Urothelium cell line (cell line): ENCODE results near the gene CDH4.

Experiments used
- DNase-seq: peaks from one replicate; pipeline ENCODE4 v3.0.0; 2011; ENCODE audit warnings: low spot score, mixed read lengths
- FAIRE-seq: peaks from 2 replicates; lab custom pipeline; 2011; peaks lifted over from hg19 to GRCh38; lab: Jason Lieb, UNC

The CDH4 gene

GRCh38 chr20:61543931-61544745 is 292.1 kb downstream of the CDH4 start:
- FAIRE-seq, result no peak

GRCh38 chr20:61544910-61545889 is 293.1 kb downstream of the CDH4 start:
- DNase-seq (no peak), FAIRE-seq (no peak)

More at GRCh38 chr20:61543931-61544745, 292.1 kb downstream of the CDH4 start:
- no peak for DNase-seq

- FAIRE-seq (no peak), DNase-seq (no peak)
Observed at GRCh38 chr20:61546641-61547040, 294.6 kb downstream of the CDH4 start.

GRCh38 chr20:61548069-61548468 is 296.0 kb downstream of the CDH4 start:
- FAIRE-seq (no peak), DNase-seq (no peak)

GRCh38 chr20:61549865-61550264 is 297.8 kb downstream of the CDH4 start:
- DNase-seq, result no peak
- no peak for FAIRE-seq

- no peak for FAIRE-seq
Observed at GRCh38 chr20:61551401-61551800, 299.3 kb downstream of the CDH4 start.

GRCh38 chr20:61554617-61555016 is 302.6 kb downstream of the CDH4 start:
- FAIRE-seq (peak; percentile 95), DNase-seq (no peak)

More at GRCh38 chr20:61551401-61551800, 299.3 kb downstream of the CDH4 start:
- no peak for DNase-seq

- DNase-seq (no peak), FAIRE-seq (no peak)
Observed at GRCh38 chr20:61555566-61555965, 303.5 kb downstream of the CDH4 start.

GRCh38 chr20:61556111-61556510 is 304.1 kb downstream of the CDH4 start:
- peak; percentile 81 for DNase-seq

GRCh38 chr20:61556673-61557072 is 304.6 kb downstream of the CDH4 start:
- no peak for FAIRE-seq
- DNase-seq, result no peak

More at GRCh38 chr20:61556111-61556510, 304.1 kb downstream of the CDH4 start:
- FAIRE-seq, result no peak

- no peak for DNase-seq
- no peak for FAIRE-seq
Observed at GRCh38 chr20:61557621-61558020, 305.6 kb downstream of the CDH4 start.

GRCh38 chr20:61558726-61559125 is 306.7 kb downstream of the CDH4 start:
- peak; percentile 61 for DNase-seq
- no peak for FAIRE-seq

- DNase-seq, result no peak
- no peak for FAIRE-seq
Observed at GRCh38 chr20:61559706-61560315, 307.8 kb downstream of the CDH4 start.

- peak; percentile 62 for DNase-seq
- FAIRE-seq, result no peak
Observed at GRCh38 chr20:61560361-61560853, 308.3 kb downstream of the CDH4 start.

GRCh38 chr20:61561111-61561830 is 309.2 kb downstream of the CDH4 start:
- DNase-seq (no peak), FAIRE-seq (no peak)

GRCh38 chr20:61562491-61562890 is 310.4 kb downstream of the CDH4 start:
- no peak for FAIRE-seq
- no peak for DNase-seq

- no peak for DNase-seq
- FAIRE-seq, result no peak
Observed at GRCh38 chr20:61562897-61563504, 310.9 kb downstream of the CDH4 start.

- FAIRE-seq (no peak), DNase-seq (no peak)
Observed at GRCh38 chr20:61564628-61565027, 312.6 kb downstream of the CDH4 start.

GRCh38 chr20:61565791-61566190 is 313.7 kb downstream of the CDH4 start:
- FAIRE-seq (no peak), DNase-seq (no peak)

GRCh38 chr20:61566691-61567090 is 314.6 kb downstream of the CDH4 start:
- FAIRE-seq (no peak), DNase-seq (no peak)
